ENCODE measurements around the gene CHD2. TPM values are rescaled to one million over a fixed set of nuclear protein-coding genes. Genes with fewer than 3 reads are reported as not detected.

Gene CHD2
- total RNA-seq, 1 experiment from 2014 or later = 37.3 TPM

GRCh38 chr15:93050648-93051047 is 150.5 kb downstream of the CHD2 start:
- DNase-seq = no peak
- Histone ChIP-seq H3K4me3 (ENCODE audit: low read length) (no peak overlapping the region), H3K27me3 (ENCODE audit: low read length) (no peaks in the 10 kb centered on the region), H3K9me2 (replicated peaks; ENCODE audit: insufficient read depth, low read length) (no peaks in the 10 kb centered on the region), H3K79me2 (ENCODE audit: low read length) (no peaks in the 10 kb centered on the region), H3K4me1 (ENCODE audit: low read length) (no peaks in the 10 kb centered on the region), H3K9ac (ENCODE audit: low read length) (no peak overlapping the region), H2AFZ (ENCODE audit: low read length) (no peak overlapping the region), H3K36me3 (ENCODE audit: insufficient read depth, low read length) (no peaks in the 10 kb centered on the region), H3K27ac (ENCODE audit: low read length) (no peak overlapping the region), H4K20me1 (ENCODE audit: insufficient read depth, low read depth, low read length) (no peaks in the 10 kb centered on the region), H3K4me2 (ENCODE audit: low read depth, low read length, poor library complexity, severe bottlenecking) (no peak overlapping the region), H3K9me3 (ENCODE audit: low read length) (no peaks in the 10 kb centered on the region)

DNA sequence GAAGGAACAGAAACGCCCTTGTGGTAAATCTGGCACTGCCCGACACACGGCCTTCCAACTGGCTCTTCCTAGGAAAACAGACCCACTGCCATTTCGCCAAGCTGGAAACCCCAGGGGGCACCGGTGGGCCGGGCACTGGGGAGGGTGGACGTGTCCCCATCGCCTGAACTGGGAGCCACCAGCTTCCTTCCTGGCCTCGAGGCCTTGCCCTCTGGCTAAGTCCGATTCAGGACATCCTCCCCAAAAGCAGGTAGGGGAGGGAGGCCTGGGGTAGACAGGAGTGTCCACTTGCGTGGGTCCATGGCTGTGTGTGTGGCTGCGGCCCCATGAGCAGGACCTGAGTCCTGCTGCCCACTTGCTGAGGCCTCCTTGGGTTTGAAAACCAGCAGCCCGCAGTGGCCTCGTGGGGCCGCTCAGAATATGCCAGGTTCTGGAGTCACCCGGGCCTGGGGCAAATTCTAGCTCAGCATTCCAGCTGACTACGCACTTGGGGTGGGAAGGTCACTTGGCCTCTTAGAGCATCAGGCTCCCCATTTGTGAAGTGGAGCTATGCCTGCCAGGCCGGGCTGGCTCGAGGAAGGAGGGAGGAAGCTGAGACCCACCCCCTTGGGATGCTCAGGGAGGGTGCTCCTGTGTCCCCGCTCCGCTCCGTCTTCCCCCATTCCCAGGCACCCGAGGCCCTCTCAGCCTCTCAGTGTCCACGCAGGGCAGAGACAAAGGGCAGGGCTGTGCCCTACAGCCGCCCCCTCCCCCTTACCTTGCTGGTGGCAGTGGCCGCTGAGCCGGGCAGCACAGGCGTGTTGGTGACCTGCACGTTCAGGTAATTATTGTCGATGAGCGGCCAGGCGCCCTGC is 151.3 kb downstream of the CHD2 start:
- H3K4me1 ChIP-seq (ENCODE audit: low read length) = no peaks in the 10 kb centered on the region

DNA sequence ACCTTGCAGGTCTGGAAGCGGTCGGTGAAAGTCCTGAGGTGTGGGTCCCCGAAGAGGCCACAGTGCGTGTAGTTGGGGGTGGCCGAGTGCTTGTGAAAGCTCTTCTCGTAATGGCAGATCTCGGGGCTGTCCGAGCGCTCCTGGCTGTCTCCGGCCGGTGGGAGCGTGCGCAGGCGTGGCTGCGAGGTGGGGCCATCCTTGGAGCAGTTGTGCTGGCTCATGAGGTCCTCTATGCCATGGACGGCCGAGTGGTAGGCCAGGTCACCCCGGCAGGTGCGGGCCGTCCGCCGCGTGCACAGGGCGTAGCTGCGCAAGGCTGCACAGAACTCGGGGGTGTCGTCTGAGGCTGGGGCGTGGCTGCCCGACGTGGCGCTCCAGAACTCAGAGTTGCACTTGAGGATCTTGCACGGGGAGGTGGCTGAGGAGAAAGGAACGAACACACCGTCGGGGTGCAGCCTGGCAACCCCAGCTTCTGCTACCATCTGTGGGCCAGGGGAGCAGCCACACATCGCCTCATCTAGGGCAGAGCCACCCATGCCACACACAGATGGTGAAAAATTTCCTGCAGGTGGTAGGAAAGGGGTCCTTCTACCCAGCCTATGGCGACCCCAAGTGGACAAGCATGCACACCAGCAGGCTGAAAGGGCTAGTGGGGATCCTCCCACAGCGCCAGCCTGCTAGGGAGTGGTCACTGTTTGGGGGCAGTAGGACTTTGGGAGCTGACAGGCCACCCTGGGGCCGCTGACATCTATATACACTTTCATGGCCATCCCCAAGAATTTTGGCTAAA is 152.2 kb downstream of the CHD2 start:
- Histone ChIP-seq H2AFZ (ENCODE audit: low read length) (no peak overlapping the region), H3K9me3 (ENCODE audit: low read length) (no peaks in the 10 kb centered on the region), H3K4me2 (ENCODE audit: low read depth, low read length, poor library complexity, severe bottlenecking) (no peak overlapping the region), H3K27ac (ENCODE audit: low read length) (no peak overlapping the region), H3K9ac (ENCODE audit: low read length) (no peak overlapping the region), H3K36me3 (ENCODE audit: insufficient read depth, low read length) (no peaks in the 10 kb centered on the region), H3K4me3 (ENCODE audit: low read length) (no peak overlapping the region), H3K4me1 (ENCODE audit: low read length) (no peaks in the 10 kb centered on the region), H3K79me2 (ENCODE audit: low read length) (no peaks in the 10 kb centered on the region), H3K9me2 (replicated peaks; ENCODE audit: insufficient read depth, low read length) (no peaks in the 10 kb centered on the region), H4K20me1 (ENCODE audit: insufficient read depth, low read depth, low read length) (no peaks in the 10 kb centered on the region), H3K27me3 (ENCODE audit: low read length) (no peaks in the 10 kb centered on the region)
- peak; percentile 68 for DNase-seq

More for the DNA sequence above, 151.3 kb downstream of the CHD2 start:
- Histone ChIP-seq H3K79me2 (ENCODE audit: low read length) (no peaks in the 10 kb centered on the region), H3K36me3 (ENCODE audit: insufficient read depth, low read length) (no peaks in the 10 kb centered on the region), H3K9ac (ENCODE audit: low read length) (no peak overlapping the region), H3K4me2 (ENCODE audit: low read depth, low read length, poor library complexity, severe bottlenecking) (no peak overlapping the region), H4K20me1 (ENCODE audit: insufficient read depth, low read depth, low read length) (no peaks in the 10 kb centered on the region), H3K4me3 (ENCODE audit: low read length) (no peak overlapping the region), H3K27ac (ENCODE audit: low read length) (no peak overlapping the region), H3K27me3 (ENCODE audit: low read length) (no peaks in the 10 kb centered on the region), H3K9me3 (ENCODE audit: low read length) (no peaks in the 10 kb centered on the region), H3K9me2 (replicated peaks; ENCODE audit: insufficient read depth, low read length) (no peaks in the 10 kb centered on the region), H2AFZ (ENCODE audit: low read length) (no peak overlapping the region)
- no peak for DNase-seq

DNA sequence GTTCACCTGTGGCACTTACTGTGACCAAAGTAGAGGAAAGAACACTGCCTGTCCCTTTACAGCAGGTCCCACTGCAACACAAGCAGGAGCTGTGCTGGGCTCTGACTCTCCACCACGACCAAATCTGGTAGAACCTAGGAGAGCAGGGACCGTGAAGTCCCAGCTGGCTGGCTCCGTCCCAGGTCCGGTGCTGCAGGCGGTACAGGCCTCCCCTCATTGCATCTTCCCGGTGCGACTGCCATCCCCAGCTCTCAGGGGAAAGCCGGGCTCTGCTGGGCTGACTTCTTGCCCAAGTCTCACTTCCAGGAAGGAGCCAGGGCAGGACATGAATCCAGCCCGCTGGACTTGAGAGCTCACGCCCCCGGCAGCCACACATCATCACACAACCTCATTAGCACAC is 155.1 kb downstream of the CHD2 start:
- Histone ChIP-seq H3K79me2 (ENCODE audit: low read length) (no peaks in the 10 kb centered on the region), H3K27ac (ENCODE audit: low read length) (no peak overlapping the region), H3K27me3 (ENCODE audit: low read length) (no peaks in the 10 kb centered on the region), H3K4me3 (ENCODE audit: low read length) (no peak overlapping the region), H4K20me1 (ENCODE audit: insufficient read depth, low read depth, low read length) (no peaks in the 10 kb centered on the region), H3K9me2 (replicated peaks; ENCODE audit: insufficient read depth, low read length) (no peaks in the 10 kb centered on the region), H3K4me2 (ENCODE audit: low read depth, low read length, poor library complexity, severe bottlenecking) (no peak overlapping the region), H2AFZ (ENCODE audit: low read length) (no peak overlapping the region), H3K9me3 (ENCODE audit: low read length) (no peaks in the 10 kb centered on the region), H3K36me3 (ENCODE audit: insufficient read depth, low read length) (no peaks in the 10 kb centered on the region), H3K9ac (ENCODE audit: low read length) (no peak overlapping the region), H3K4me1 (ENCODE audit: low read length) (0 out of 2 replicates have a peak, but pooled peaks cover under 1% of the 10 kb centered on the region)
- no peak for DNase-seq

DNA sequence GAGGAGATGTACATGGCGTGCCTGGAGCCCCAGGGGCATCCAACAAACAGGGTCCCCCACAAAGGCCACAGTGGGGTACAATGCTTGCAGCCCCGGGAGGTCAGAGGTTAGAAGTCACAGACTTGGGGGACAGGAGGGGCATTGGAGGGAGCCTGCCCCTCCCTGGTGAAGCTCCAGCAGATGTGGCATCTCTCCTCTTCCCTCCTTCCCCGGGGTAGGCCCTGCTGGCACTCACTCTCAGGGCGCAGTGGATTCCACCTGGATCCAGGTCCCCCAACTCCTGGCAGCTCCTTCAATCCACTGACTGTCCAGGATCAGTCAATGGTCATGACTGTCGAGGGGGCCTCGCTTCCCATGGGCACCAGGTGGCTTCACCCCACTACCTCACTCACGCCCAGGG is 156.7 kb downstream of the CHD2 start:
- H3K4me2 ChIP-seq (ENCODE audit: low read depth, low read length, poor library complexity, severe bottlenecking) = no peak overlapping the region
- no peak overlapping the region for H3K4me3 ChIP-seq (ENCODE audit: low read length)
- no peak overlapping the region for H3K27ac ChIP-seq (ENCODE audit: low read length)
- peaks cover 16% of the 10 kb centered on the region for H3K4me1 ChIP-seq (ENCODE audit: low read length)
- no peaks in the 10 kb centered on the region for H3K9me2 ChIP-seq (replicated peaks; ENCODE audit: insufficient read depth, low read length)
- no peaks in the 10 kb centered on the region for H3K36me3 ChIP-seq (ENCODE audit: insufficient read depth, low read length)
- no peaks in the 10 kb centered on the region for H3K9me3 ChIP-seq (ENCODE audit: low read length)
- no peaks in the 10 kb centered on the region for H3K79me2 ChIP-seq (ENCODE audit: low read length)
- no peaks in the 10 kb centered on the region for H3K27me3 ChIP-seq (ENCODE audit: low read length)
- no peak for DNase-seq
- H2AFZ ChIP-seq (ENCODE audit: low read length) = no peak overlapping the region
- H3K9ac ChIP-seq (ENCODE audit: low read length) = no peak overlapping the region
- H4K20me1 ChIP-seq (ENCODE audit: insufficient read depth, low read depth, low read length) = no peaks in the 10 kb centered on the region

- H3K36me3 ChIP-seq (ENCODE audit: insufficient read depth, low read length) = no peaks in the 10 kb centered on the region
- no peaks in the 10 kb centered on the region for H3K9me2 ChIP-seq (replicated peaks; ENCODE audit: insufficient read depth, low read length)
- H3K9me3 ChIP-seq (ENCODE audit: low read length) = no peaks in the 10 kb centered on the region
- no peak overlapping the region for H3K4me3 ChIP-seq (ENCODE audit: low read length)
- peaks cover 16% of the 10 kb centered on the region for H3K4me1 ChIP-seq (ENCODE audit: low read length)
- DNase-seq = no peak
- H3K79me2 ChIP-seq (ENCODE audit: low read length) = no peaks in the 10 kb centered on the region
- no peaks in the 10 kb centered on the region for H4K20me1 ChIP-seq (ENCODE audit: insufficient read depth, low read depth, low read length)
- H3K9ac ChIP-seq (ENCODE audit: low read length) = no peak overlapping the region
- no peaks in the 10 kb centered on the region for H3K27me3 ChIP-seq (ENCODE audit: low read length)
- H3K27ac ChIP-seq (ENCODE audit: low read length) = no peak overlapping the region
- H3K4me2 ChIP-seq (ENCODE audit: low read depth, low read length, poor library complexity, severe bottlenecking) = no peak overlapping the region
- H2AFZ ChIP-seq (ENCODE audit: low read length) = no peak overlapping the region
Measured at GRCh38 chr15:93057618-93058017, 157.5 kb downstream of the CHD2 start.

- Histone ChIP-seq H3K9ac (ENCODE audit: low read length) (no peak overlapping the region), H3K9me2 (replicated peaks; ENCODE audit: insufficient read depth, low read length) (no peaks in the 10 kb centered on the region), H3K27ac (ENCODE audit: low read length) (no peak overlapping the region), H3K27me3 (ENCODE audit: low read length) (no peaks in the 10 kb centered on the region), H3K9me3 (ENCODE audit: low read length) (no peaks in the 10 kb centered on the region), H3K4me1 (ENCODE audit: low read length) (peaks cover 16% of the 10 kb centered on the region), H3K79me2 (ENCODE audit: low read length) (no peaks in the 10 kb centered on the region), H3K4me3 (ENCODE audit: low read length) (no peak overlapping the region), H3K4me2 (ENCODE audit: low read depth, low read length, poor library complexity, severe bottlenecking) (no peak overlapping the region), H2AFZ (ENCODE audit: low read length) (no peak overlapping the region), H4K20me1 (ENCODE audit: insufficient read depth, low read depth, low read length) (no peaks in the 10 kb centered on the region), H3K36me3 (ENCODE audit: insufficient read depth, low read length) (no peaks in the 10 kb centered on the region)
- DNase-seq = no peak
Measured at GRCh38 chr15:93058128-93058527, 158.0 kb downstream of the CHD2 start.

GRCh38 chr15:93058904-93059427 is 158.8 kb downstream of the CHD2 start:
- Histone ChIP-seq H3K9me3 (ENCODE audit: low read length) (no peaks in the 10 kb centered on the region), H3K4me3 (ENCODE audit: low read length) (no peak overlapping the region), H3K27me3 (ENCODE audit: low read length) (no peaks in the 10 kb centered on the region), H4K20me1 (ENCODE audit: insufficient read depth, low read depth, low read length) (no peaks in the 10 kb centered on the region), H3K4me1 (ENCODE audit: low read length) (peaks cover 16% of the 10 kb centered on the region), H2AFZ (ENCODE audit: low read length) (no peak overlapping the region), H3K9ac (ENCODE audit: low read length) (no peak overlapping the region), H3K36me3 (ENCODE audit: insufficient read depth, low read length) (no peaks in the 10 kb centered on the region), H3K79me2 (ENCODE audit: low read length) (no peaks in the 10 kb centered on the region), H3K4me2 (ENCODE audit: low read depth, low read length, poor library complexity, severe bottlenecking) (no peak overlapping the region), H3K9me2 (replicated peaks; ENCODE audit: insufficient read depth, low read length) (no peaks in the 10 kb centered on the region), H3K27ac (ENCODE audit: low read length) (no peak overlapping the region)
- no peak for DNase-seq

Data from Karpas-422 (cell line).